ENCODE results near the gene SPTBN1.

Gene SPTBN1

GRCh38 chr2:54434711-54435110, 21.4 kb upstream of the SPTBN1 start:
- no peak for DNase-seq (ENCODE audit: low read depth)

GRCh38 chr2:54435325-54436226, 20.6 kb upstream of the SPTBN1 start:
- DNase-seq (ENCODE audit: low read depth), result no peak

GRCh38 chr2:54437588-54437987, 18.5 kb upstream of the SPTBN1 start:
- DNase-seq (ENCODE audit: low read depth), result no peak

- DNase-seq (ENCODE audit: low read depth), result peak; percentile 72
Observed at GRCh38 chr2:54438271-54438670, 17.9 kb upstream of the SPTBN1 start.

- no peak for DNase-seq (ENCODE audit: low read depth)
Observed at GRCh38 chr2:54439582-54439981, 16.5 kb upstream of the SPTBN1 start.

- DNase-seq (ENCODE audit: low read depth), result no peak
Observed at GRCh38 chr2:54440050-54440449, 16.1 kb upstream of the SPTBN1 start.

GRCh38 chr2:54444503-54444902, 11.6 kb upstream of the SPTBN1 start:
- DNase-seq (ENCODE audit: low read depth), result no peak

GRCh38 chr2:54446122-54446521, 10.0 kb upstream of the SPTBN1 start:
- no peak for DNase-seq (ENCODE audit: low read depth)

GRCh38 chr2:54446625-54447024, 9.5 kb upstream of the SPTBN1 start:
- DNase-seq (ENCODE audit: low read depth), result no peak

- DNase-seq (ENCODE audit: low read depth), result no peak
Observed at GRCh38 chr2:54454548-54455130, 1.5 kb upstream of the SPTBN1 start.

- DNase-seq (ENCODE audit: low read depth), result no peak
Observed at GRCh38 chr2:54455131-54455562, 980 bp upstream of the SPTBN1 start.

- no peak for DNase-seq (ENCODE audit: low read depth)
Observed at GRCh38 chr2:54456362-54456611, 160 bp downstream of the SPTBN1 start.

- no peak for DNase-seq (ENCODE audit: low read depth)
Observed at GRCh38 chr2:54456612-54457322, 640 bp downstream of the SPTBN1 start.

- no peak for DNase-seq (ENCODE audit: low read depth)
Observed at GRCh38 chr2:54457323-54458023, 1.3 kb downstream of the SPTBN1 start.

- DNase-seq (ENCODE audit: low read depth), result no peak
Observed at GRCh38 chr2:54459037-54459441, 2.9 kb downstream of the SPTBN1 start.

- no peak for DNase-seq (ENCODE audit: low read depth)
Observed at GRCh38 chr2:54461261-54461660, 5.1 kb downstream of the SPTBN1 start.

GRCh38 chr2:54464341-54464740, 8.2 kb downstream of the SPTBN1 start:
- no peak for DNase-seq (ENCODE audit: low read depth)

GRCh38 chr2:54465143-54465542, 9.0 kb downstream of the SPTBN1 start:
- no peak for DNase-seq (ENCODE audit: low read depth)

GRCh38 chr2:54466870-54467269, 10.7 kb downstream of the SPTBN1 start:
- no peak for DNase-seq (ENCODE audit: low read depth)

GRCh38 chr2:54468673-54469072, 12.5 kb downstream of the SPTBN1 start:
- DNase-seq (ENCODE audit: low read depth), result peak; percentile 80

GRCh38 chr2:54469484-54470053, 13.4 kb downstream of the SPTBN1 start:
- DNase-seq (ENCODE audit: low read depth), result no peak

- no peak for DNase-seq (ENCODE audit: low read depth)
Observed at GRCh38 chr2:54470266-54470938, 14.3 kb downstream of the SPTBN1 start.

Measured in GM04504 (cell line).